HEK293 (cell line): Measurements from ENCODE around the gene PDE4A.
A peak's percentile ranks its signal among the peaks of the same experiment; 100 is the strongest.

Experiments used
- BCL6B ChIP-seq: fragments of 450-650 bp; formaldehyde crosslinking; IDR thresholded peaks from 2 replicates; pipeline ENCODE4 v1.5.1; 2017; ENCODE audit warnings: missing biosample characterization, missing genetic modification characterization
- HIC1 ChIP-seq: fragments of 450-650 bp; formaldehyde crosslinking; IDR thresholded peaks from 2 replicates; pipeline ENCODE4 v1.5.1; 2016; ENCODE audit warnings: missing biosample characterization, missing genetic modification characterization
- INSM2 ChIP-seq: fragments of 450-650 bp; formaldehyde crosslinking; IDR thresholded peaks from 2 replicates; pipeline ENCODE4 v1.5.1; 2016; ENCODE audit warnings: missing biosample characterization, missing genetic modification characterization
- MZF1 ChIP-seq: fragments of 450-650 bp; formaldehyde crosslinking; IDR thresholded peaks from 2 replicates; pipeline ENCODE4 v1.5.1; 2017; ENCODE audit warnings: missing biosample characterization, missing genetic modification characterization, borderline replicate concordance
- RBAK ChIP-seq: fragments of 450-650 bp; formaldehyde crosslinking; IDR thresholded peaks from 2 replicates; pipeline ENCODE4 v1.5.1; 2016; ENCODE audit warnings: missing biosample characterization, missing genetic modification characterization
- SETDB1 ChIP-seq: IDR thresholded peaks from one replicate; pipeline ENCODE4 v1.6.1; 2017; ENCODE audit warnings: mild to moderate bottlenecking, low read length, moderate library complexity, mixed read lengths; ENCODE audit not compliant: insufficient read length
- ZBTB10 ChIP-seq: fragments of 450-650 bp; formaldehyde crosslinking; IDR thresholded peaks from 2 replicates; pipeline ENCODE4 v1.5.1; 2016; ENCODE audit warnings: missing biosample characterization, missing genetic modification characterization
- ZBTB7A ChIP-seq: fragments of 450-650 bp; formaldehyde crosslinking; IDR thresholded peaks from 2 replicates; pipeline ENCODE4 v1.5.1; 2016; ENCODE audit warnings: low read depth, missing biosample characterization, missing genetic modification characterization
- ZFHX2 ChIP-seq: fragments of 450-650 bp; formaldehyde crosslinking; conservative IDR thresholded peaks from 2 replicates; pipeline ENCODE4 v1.5.1; 2016; ENCODE audit warnings: missing biosample characterization, missing genetic modification characterization
- ZFP3 ChIP-seq: fragments of 450-650 bp; formaldehyde crosslinking; IDR thresholded peaks from 2 replicates; pipeline ENCODE4 v1.5.1; 2016; ENCODE audit warnings: low read depth, missing biosample characterization, missing genetic modification characterization
- ZNF132 ChIP-seq: fragments of 450-650 bp; formaldehyde crosslinking; IDR thresholded peaks from 2 replicates; pipeline ENCODE4 v1.5.1; 2017; ENCODE audit warnings: missing biosample characterization, missing genetic modification characterization, borderline replicate concordance
- ZNF133 ChIP-seq: fragments of 450-650 bp; formaldehyde crosslinking; IDR thresholded peaks from 2 replicates; pipeline ENCODE4 v1.5.1; 2016; ENCODE audit warnings: missing biosample characterization, missing genetic modification characterization
- ZNF157 ChIP-seq: fragments of 450-650 bp; formaldehyde crosslinking; IDR thresholded peaks from 2 replicates; pipeline ENCODE4 v1.5.1; 2016; ENCODE audit warnings: missing biosample characterization, missing genetic modification characterization
- ZNF19 ChIP-seq: fragments of 450-650 bp; formaldehyde crosslinking; IDR thresholded peaks from 2 replicates; pipeline ENCODE4; 2016; ENCODE audit warnings: missing biosample characterization, missing genetic modification characterization, low read depth
- ZNF2 ChIP-seq: fragments of 450-650 bp; formaldehyde crosslinking; IDR thresholded peaks from 2 replicates; pipeline ENCODE4 v1.5.1; 2016; ENCODE audit warnings: missing biosample characterization, missing genetic modification characterization
- ZNF214 ChIP-seq: fragments of 450-650 bp; formaldehyde crosslinking; IDR thresholded peaks from 2 replicates; pipeline ENCODE4 v1.5.1; 2017; ENCODE audit warnings: missing biosample characterization, mild to moderate bottlenecking, missing genetic modification characterization, borderline replicate concordance
- ZNF221 ChIP-seq: fragments of 450-650 bp; formaldehyde crosslinking; IDR thresholded peaks from 2 replicates; pipeline ENCODE4 v1.5.1; 2017; ENCODE audit warnings: missing biosample characterization, missing genetic modification characterization, borderline replicate concordance
- ZNF311 ChIP-seq: fragments of 450-650 bp; formaldehyde crosslinking; IDR thresholded peaks from 2 replicates; pipeline ENCODE4 v1.5.1; 2017; ENCODE audit warnings: missing biosample characterization, missing genetic modification characterization, borderline replicate concordance
- ZNF366 ChIP-seq: fragments of 450-650 bp; formaldehyde crosslinking; conservative IDR thresholded peaks from 2 replicates; pipeline ENCODE4 v1.5.1; 2016; ENCODE audit warnings: missing biosample characterization, missing genetic modification characterization
- ZNF398 ChIP-seq: fragments of 450-650 bp; formaldehyde crosslinking; IDR thresholded peaks from 2 replicates; pipeline ENCODE4 v1.5.1; 2017; ENCODE audit warnings: missing biosample characterization, missing genetic modification characterization
- ZNF416 ChIP-seq: fragments of 450-650 bp; formaldehyde crosslinking; IDR thresholded peaks from 2 replicates; pipeline ENCODE4 v1.5.1; 2016; ENCODE audit warnings: missing biosample characterization, missing genetic modification characterization
- ZNF488 ChIP-seq: fragments of 450-650 bp; formaldehyde crosslinking; IDR thresholded peaks from 2 replicates; pipeline ENCODE4 v1.5.1; 2016; ENCODE audit warnings: missing biosample characterization, missing genetic modification characterization
- ZNF549 ChIP-seq: fragments of 450-650 bp; IDR thresholded peaks from 2 replicates; pipeline ENCODE4 v1.5.1; 2018; ENCODE audit warnings: missing biosample characterization, missing genetic modification characterization, mild to moderate bottlenecking, inconsistent platforms, moderate library complexity
- ZNF626 ChIP-seq: fragments of 450-650 bp; sonication (Bioruptor Pico); formaldehyde crosslinking; IDR thresholded peaks from 2 replicates; pipeline ENCODE4 v1.5.1; 2018; ENCODE audit warnings: missing biosample characterization, missing genetic modification characterization, inconsistent platforms
- ZNF654 ChIP-seq: fragments of 450-650 bp; formaldehyde crosslinking; IDR thresholded peaks from 2 replicates; pipeline ENCODE4 v1.5.1; 2016; ENCODE audit warnings: low read depth, missing biosample characterization, missing genetic modification characterization
- ZNF677 ChIP-seq: fragments of 450-650 bp; IDR thresholded peaks from 2 replicates; pipeline ENCODE4 v1.5.0; 2018; ENCODE audit warnings: missing biosample characterization, mild to moderate bottlenecking, missing genetic modification characterization, moderate library complexity
- ZSCAN18 ChIP-seq: fragments of 450-650 bp; formaldehyde crosslinking; IDR thresholded peaks from 2 replicates; pipeline ENCODE4 v1.5.1; 2016; ENCODE audit warnings: missing biosample characterization, missing genetic modification characterization

The PDE4A gene

GRCh38 chr19:10503002-10503789, 82.9 kb downstream of the PDE4A start, which contains the start of gene KEAP1 (continued):
- TF ChIP-seq ZFHX2 (peak; percentile 3; the same call in 1 of the 2 replicates), ZBTB7A (no peak), SETDB1 (no peak), ZFP3 (no peak), ZNF311 (tag by site-specific recombination) (no peak), ZNF19 (tag by site-specific recombination) (no peak), ZNF549 (tag by site-specific recombination) (no peak), ZNF132 (no peak), ZNF677 (no peak), ZNF416 (no peak), MZF1 (no peak), ZNF488 (tag by site-specific recombination) (no peak), ZNF626 (tag by site-specific recombination) (no peak), ZNF221 (tag by site-specific recombination) (no peak), BCL6B (tag by site-specific recombination) (no peak), RBAK (tag by site-specific recombination) (no peak), ZBTB10 (tag by site-specific recombination) (peak; percentile 73), HIC1 (tag by site-specific recombination) (peak; percentile 45; the same call in 1 of the 2 replicates), ZNF654 (tag by site-specific recombination) (no peak), INSM2 (tag by site-specific recombination) (no peak), ZNF366 (tag by site-specific recombination) (no peak), ZNF214 (no peak), ZNF398 (tag by site-specific recombination) (no peak), ZNF133 (tag by site-specific recombination) (no peak), ZSCAN18 (tag by site-specific recombination) (0 out of 2 replicates have a peak, but pooled peaks have one; percentile 37), ZNF157 (tag by site-specific recombination) (no peak), ZNF2 (peak; percentile 39; the same call in 1 of the 2 replicates)
